Lung microvascular endothelial cell (primary cell): Measurements from ENCODE around the gene SENP1. TPM values are rescaled to one million over a fixed set of nuclear protein-coding genes. Genes with fewer than 3 reads are reported as not detected.
"Not testable (repeated sequence)": the region's sequence is repeated elsewhere in the genome, so short reads cannot be mapped to it uniquely, and the experiment has no call there.

Experiments used
- DNase-seq, 2 donors: peaks; one replicate each; pipeline versions ENCODE4 v3.0.0 to v3.0.0-alpha.2; 2010; ENCODE audit warnings: low read depth in 2 of 2
- total RNA-seq: library from RNA; depleted of rRNA; stranded (reverse); fragments of >200 nt; gene quantifications from 2 replicates; pipeline ENCODE4 v1.2.1, GENCODE V29; 2014

Gene SENP1
- total RNA-seq, result 8.3 and 8.9 TPM in 2 replicates

GRCh38 chr12:48105867-48106680 is at the start of gene SENP1:
SENP1 (minus strand) TSS chr12:48106079; CDS start chr12:48101472, 4,607 bp downstream.
- DNase-seq, result peak; percentile 89 to 93

GRCh38 chr12:48151103-48151771 is 45.4 kb upstream of the SENP1 start:
- DNase-seq, result no peak

GRCh38 chr12:48145981-48146380 is 40.1 kb upstream of the SENP1 start:
- DNase-seq, result no peak

- no peak for DNase-seq
Observed at GRCh38 chr12:48143898-48144297, 38.0 kb upstream of the SENP1 start.

- peak in 1 of 2 donors; percentile 18 for DNase-seq
Observed at GRCh38 chr12:48142818-48143674, 37.2 kb upstream of the SENP1 start.

- DNase-seq, result no peak
Observed at GRCh38 chr12:48135027-48135426, 29.1 kb upstream of the SENP1 start.

GRCh38 chr12:48132826-48133225 is 26.9 kb upstream of the SENP1 start:
- DNase-seq, result no peak

GRCh38 chr12:48131517-48131916 is 25.6 kb upstream of the SENP1 start:
- DNase-seq, result no peak

- DNase-seq, result no peak
Observed at GRCh38 chr12:48129376-48129775, 23.5 kb upstream of the SENP1 start.

GRCh38 chr12:48128800-48129199 is 22.9 kb upstream of the SENP1 start:
- no peak for DNase-seq

GRCh38 chr12:48126953-48127630 is 21.2 kb upstream of the SENP1 start:
- no peak for DNase-seq

- no peak for DNase-seq
Observed at GRCh38 chr12:48125985-48126384, 20.1 kb upstream of the SENP1 start.

- not testable (repeated sequence) for DNase-seq
Observed at GRCh38 chr12:48125542-48125941, 19.7 kb upstream of the SENP1 start.

GRCh38 chr12:48123169-48123568 is 17.3 kb upstream of the SENP1 start:
- DNase-seq, result no peak

GRCh38 chr12:48122065-48122834 is 16.4 kb upstream of the SENP1 start:
- DNase-seq, result no peak

- no peak for DNase-seq
Observed at GRCh38 chr12:48121522-48121921, 15.6 kb upstream of the SENP1 start.

GRCh38 chr12:48119834-48120195 is 13.9 kb upstream of the SENP1 start:
- DNase-seq, result no peak

- peak; percentile 61 to 96 for DNase-seq
Observed at GRCh38 chr12:48119078-48119833, 13.4 kb upstream of the SENP1 start, which contains the start of gene PFKM. PFKM (plus strand) TSS chr12:48119364; CDS start chr12:48122775, 3,411 bp downstream.

- no peak for DNase-seq
Observed at GRCh38 chr12:48118284-48118871, 12.5 kb upstream of the SENP1 start.
